ENCODE data around the gene HMGN2. TPM values are rescaled to one million over a fixed set of nuclear protein-coding genes. Genes with fewer than 3 reads are reported as not detected.

The HMGN2 gene
- total RNA-seq, 1 experiment from 2014 or later: 414 TPM

- TF ChIP-seq PREB (CRISPR knock-in tag; IDR thresholded peaks at IDR 0.05; ENCODE audit: borderline replicate concordance): no peak
These were observed 46.1 kb downstream of the HMGN2 start (continued) for GRCh38 chr1:26518355-26518754.

GRCh38 chr1:26520339-26520738, 48.1 kb downstream of the HMGN2 start:
- Mint-ChIP-seq H3K27ac (no peak overlapping the region; the same call in 1 of the 2 replicates), H3K27me3 (ENCODE audit: low read depth) (peaks cover 13% of the 10 kb centered on the region), H3K9me3 (no peaks in the 10 kb centered on the region), H3K4me3 (no peak overlapping the region), H3K36me3 (no peaks in the 10 kb centered on the region), H3K4me1 (peaks cover 9% of the 10 kb centered on the region)
- CTCF ChIA-PET: no interaction called here
- no peak for DNase-seq (ENCODE audit: low spot score)
- no peak for TF ChIP-seq NR3C1 (CRISPR knock-in tag; conservative IDR thresholded peaks at IDR 0.05; ENCODE audit: low read depth)
- no peak for TF ChIP-seq KAT7 (CRISPR knock-in tag; IDR thresholded peaks at IDR 0.05; ENCODE audit: borderline replicate concordance)
- TF ChIP-seq E2F5 (CRISPR knock-in tag; IDR thresholded peaks at IDR 0.05): no peak
- no peak for TF ChIP-seq AR (CRISPR knock-in tag; IDR thresholded peaks at IDR 0.05)
- TF ChIP-seq IRF2 (CRISPR knock-in tag; IDR thresholded peaks at IDR 0.05; ENCODE audit: borderline replicate concordance, low read depth): no peak
- TF ChIP-seq NR2C2 (CRISPR knock-in tag; IDR thresholded peaks at IDR 0.05): no peak
- no peak for TF ChIP-seq CDX4 (CRISPR knock-in tag; IDR thresholded peaks at IDR 0.05; ENCODE audit: borderline replicate concordance)
- no peak for TF ChIP-seq HMGXB4 (CRISPR knock-in tag; IDR thresholded peaks at IDR 0.05)
- no peak for TF ChIP-seq FOXP1 (CRISPR knock-in tag; IDR thresholded peaks at IDR 0.05; ENCODE audit: borderline replicate concordance)
- TF ChIP-seq ELF4 (CRISPR knock-in tag; IDR thresholded peaks at IDR 0.05; ENCODE audit: low read depth): no peak
- no peak for TF ChIP-seq ZNF138 (CRISPR knock-in tag; conservative IDR thresholded peaks at IDR 0.05)
- TF ChIP-seq ARID4B (CRISPR knock-in tag; IDR thresholded peaks at IDR 0.05; ENCODE audit: borderline replicate concordance): no peak
- no peak for TF ChIP-seq ZNF512 (CRISPR knock-in tag; IDR thresholded peaks at IDR 0.05; ENCODE audit: borderline replicate concordance)
- no peak for TF ChIP-seq GRHL2 (CRISPR knock-in tag; IDR thresholded peaks at IDR 0.05; ENCODE audit: insufficient replicate concordance, severe bottlenecking)
- TF ChIP-seq MYBL2 (CRISPR knock-in tag; IDR thresholded peaks at IDR 0.05): no peak
- no peak for TF ChIP-seq EMX1 (CRISPR knock-in tag; IDR thresholded peaks at IDR 0.05)
- TF ChIP-seq ZNF232 (CRISPR knock-in tag; IDR thresholded peaks at IDR 0.05): no peak
- no peak for TF ChIP-seq TEAD4 (CRISPR knock-in tag; IDR thresholded peaks at IDR 0.05)
- ATAC-seq: no peak
- POLR2A ChIA-PET: interaction anchor here (0.7 kb wide), 1 partner anchor 157 kb away, joined by 5 read pairs; no protein-coding TSS in a partner anchor

Measured in WTC11 (cell line).